Measurements from ENCODE around the gene LRRC56. TPM values are rescaled to one million over a fixed set of nuclear protein-coding genes. Genes with fewer than 3 reads are reported as not detected.

LRRC56 gene
- total RNA-seq, 4 donors from 2014 or later, result 0.13 to 0.69 (median 0.20) TPM; not detected in 1

DNA sequence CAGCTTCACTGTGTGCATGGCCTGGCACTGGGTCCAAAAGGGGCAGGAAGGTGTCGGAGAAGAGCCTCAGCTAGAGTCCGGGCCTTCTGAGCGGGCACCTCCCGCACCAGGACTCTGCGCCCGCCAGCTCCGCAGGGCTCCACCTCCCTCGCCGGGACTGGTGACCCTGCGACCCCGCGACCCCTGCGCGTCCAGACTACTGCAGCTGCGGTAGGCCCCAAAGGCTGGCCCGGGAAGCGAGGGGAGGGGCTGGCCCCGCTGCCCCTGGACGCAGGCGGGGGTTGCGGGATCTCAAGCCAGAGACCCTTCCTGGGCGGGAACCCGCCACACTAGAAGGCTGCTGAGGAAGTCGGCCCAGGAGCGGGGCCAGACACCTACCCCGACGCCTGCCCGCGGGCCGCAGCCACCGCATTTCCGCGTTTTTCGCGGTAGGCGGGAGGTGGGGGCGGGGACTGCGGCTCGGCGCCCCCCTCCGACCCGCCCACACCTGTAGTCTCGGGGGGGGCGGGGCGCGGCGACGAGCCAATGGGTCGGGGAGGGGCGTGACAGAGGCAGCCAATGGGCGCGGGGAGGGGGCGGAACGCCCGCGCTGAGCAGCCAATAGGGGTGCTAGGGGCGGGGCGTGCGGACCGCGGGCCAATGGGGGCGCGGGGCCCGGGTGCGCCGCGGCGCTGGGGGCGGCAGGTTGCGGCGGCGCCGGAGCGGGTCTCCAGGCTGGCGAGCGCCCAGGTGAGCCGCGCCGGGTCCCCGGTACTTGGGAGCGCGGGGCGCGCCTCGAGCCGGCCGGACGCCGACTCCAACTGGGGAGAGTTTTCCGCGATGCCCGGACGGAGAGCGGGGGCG is 23.2 kb downstream of the LRRC56 start, which contains the start of the genes LMNTD2 and RASSF7:
LMNTD2 (minus strand) TSS at position 434 of the 843 bp plus-strand sequence; CDS start at position 412, 22 bp downstream.
RASSF7 (plus strand) TSS at position 666 of the 843 bp plus-strand sequence. CDS start 799 bp downstream, outside the sequence.
- peak within 1 kb of the TSS in 3 of 4 donors; percentile 15 to 68 (median 64) for H3K27ac ChIP-seq
- ATAC-seq, result peak; percentile 93
- H3K36me3 ChIP-seq, result no peaks in the 10 kb centered on the region
- peaks cover 44% of the 10 kb centered on the region for H3K27me3 ChIP-seq
- H3K4me1 ChIP-seq, result peaks cover 0 to 31% (median 8%) of the 10 kb centered on the region in 3 donors
- H3K9me3 ChIP-seq, result no peaks in the 10 kb centered on the region
- TF ChIP-seq POLR2A (IDR thresholded peaks at IDR 0.05) (no peak), POLR2AphosphoS5 (IDR thresholded peaks at IDR 0.05) (no peak), EP300 (IDR thresholded peaks at IDR 0.05) (no peak)
- TF ChIP-seq, protein P1, sequence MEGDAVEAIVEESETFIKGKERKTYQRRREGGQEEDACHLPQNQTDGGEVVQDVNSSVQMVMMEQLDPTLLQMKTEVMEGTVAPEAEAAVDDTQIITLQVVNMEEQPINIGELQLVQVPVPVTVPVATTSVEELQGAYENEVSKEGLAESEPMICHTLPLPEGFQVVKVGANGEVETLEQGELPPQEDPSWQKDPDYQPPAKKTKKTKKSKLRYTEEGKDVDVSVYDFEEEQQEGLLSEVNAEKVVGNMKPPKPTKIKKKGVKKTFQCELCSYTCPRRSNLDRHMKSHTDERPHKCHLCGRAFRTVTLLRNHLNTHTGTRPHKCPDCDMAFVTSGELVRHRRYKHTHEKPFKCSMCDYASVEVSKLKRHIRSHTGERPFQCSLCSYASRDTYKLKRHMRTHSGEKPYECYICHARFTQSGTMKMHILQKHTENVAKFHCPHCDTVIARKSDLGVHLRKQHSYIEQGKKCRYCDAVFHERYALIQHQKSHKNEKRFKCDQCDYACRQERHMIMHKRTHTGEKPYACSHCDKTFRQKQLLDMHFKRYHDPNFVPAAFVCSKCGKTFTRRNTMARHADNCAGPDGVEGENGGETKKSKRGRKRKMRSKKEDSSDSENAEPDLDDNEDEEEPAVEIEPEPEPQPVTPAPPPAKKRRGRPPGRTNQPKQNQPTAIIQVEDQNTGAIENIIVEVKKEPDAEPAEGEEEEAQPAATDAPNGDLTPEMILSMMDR (IDR thresholded peaks at IDR 0.05), result no peak
- WGBS, 2 donors (ENCODE audit: low coverage in 1 of 2), result no CpG with 5 or more reads among the region's 95 CpGs
- peak within 1 kb of the TSS; percentile 45 to 83 for H3K4me3 ChIP-seq

DNA sequence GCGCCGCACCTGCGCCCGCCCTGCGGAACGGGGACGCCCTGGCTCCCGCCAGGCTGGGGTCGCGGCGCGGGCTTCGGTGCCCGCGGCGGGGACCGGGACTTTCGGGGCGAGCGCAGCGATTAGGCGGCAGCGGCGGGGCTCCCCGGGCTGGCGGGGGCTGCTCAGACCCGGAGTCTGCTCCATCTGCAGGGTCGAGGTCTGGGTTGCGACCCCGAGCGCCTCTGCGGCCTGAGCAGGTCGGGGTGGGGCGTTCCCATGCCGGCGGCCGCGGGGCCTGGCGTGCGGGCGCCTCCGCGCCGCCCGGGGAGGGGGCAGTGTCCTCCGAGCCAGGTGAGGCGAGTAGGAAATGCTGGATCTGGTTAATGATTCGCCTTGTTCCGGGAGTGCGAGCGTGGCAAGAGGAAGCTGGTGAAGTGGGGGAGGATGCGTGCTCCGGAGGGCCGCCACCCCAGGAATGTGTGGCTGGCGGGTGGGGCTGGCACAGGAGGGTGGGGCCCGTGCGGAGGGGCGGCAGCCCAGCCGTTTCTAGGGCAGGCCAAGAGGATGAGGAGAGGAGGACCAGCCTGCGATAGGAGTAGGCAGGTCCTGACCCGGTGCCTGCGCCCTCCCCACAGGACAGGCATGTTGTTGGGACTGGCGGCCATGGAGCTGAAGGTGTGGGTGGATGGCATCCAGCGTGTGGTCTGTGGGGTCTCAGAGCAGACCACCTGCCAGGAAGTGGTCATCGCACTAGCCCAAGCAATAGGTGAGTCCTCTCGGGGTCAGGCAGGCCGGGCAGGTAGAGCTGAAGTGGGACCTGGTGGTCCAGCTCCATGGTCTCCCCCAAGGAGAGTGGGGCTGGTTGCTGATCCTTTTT is 24.0 kb downstream of the LRRC56 start:
- WGBS, 2 donors (ENCODE audit: low coverage in 1 of 2), result 0% methylated on average over 12 of the region's 67 CpGs; no CpG with 5 or more reads in 1 of the 2 donors
- peak; percentile 3 for ATAC-seq

GRCh38 chr11:562046-562645 is 24.8 kb downstream of the LRRC56 start:
- Histone ChIP-seq H3K4me1 (peaks cover 0 to 28% (median 5%) of the 10 kb centered on the region in 3 donors), H3K36me3 (no peaks in the 10 kb centered on the region), H3K27ac (no peak overlapping the region), H3K9me3 (no peaks in the 10 kb centered on the region), H3K27me3 (peaks cover 27% of the 10 kb centered on the region), H3K4me3 (no peak overlapping the region)
- TF ChIP-seq, protein P1 (IDR thresholded peaks at IDR 0.05), result no peak
- TF ChIP-seq EP300 (IDR thresholded peaks at IDR 0.05), result no peak
- TF ChIP-seq POLR2AphosphoS5 (IDR thresholded peaks at IDR 0.05), result no peak
- TF ChIP-seq POLR2A (IDR thresholded peaks at IDR 0.05), result no peak
- no CpG with 5 or more reads among the region's 29 CpGs for WGBS, 2 donors (ENCODE audit: low coverage in 1 of 2)
- no peak for ATAC-seq

More for the DNA sequence above, 24.0 kb downstream of the LRRC56 start:
- H3K36me3 ChIP-seq, result no peaks in the 10 kb centered on the region
- H3K27ac ChIP-seq, result peak overlapping the region in 3 of 4 donors; percentile 1 to 64 (median 54)
- peaks cover 35% of the 10 kb centered on the region for H3K27me3 ChIP-seq
- peaks cover 0 to 23% (median 5%) of the 10 kb centered on the region in 3 donors for H3K4me1 ChIP-seq
- H3K4me3 ChIP-seq, result peak overlapping the region; percentile 45 to 83
- TF ChIP-seq, protein P1 (IDR thresholded peaks at IDR 0.05), result no peak
- TF ChIP-seq POLR2A (IDR thresholded peaks at IDR 0.05) (no peak), EP300 (IDR thresholded peaks at IDR 0.05) (no peak)
- no peaks in the 10 kb centered on the region for H3K9me3 ChIP-seq

GRCh38 chr11:563066-563811 is 25.9 kb downstream of the LRRC56 start:
- ATAC-seq, result no peak
- H3K4me1 ChIP-seq, result peaks cover 0 to 37% (median 10%) of the 10 kb centered on the region in 3 donors
- H3K4me3 ChIP-seq, result no peak overlapping the region
- TF ChIP-seq POLR2AphosphoS5 (IDR thresholded peaks at IDR 0.05) (no peak), POLR2A (IDR thresholded peaks at IDR 0.05) (no peak), EP300 (IDR thresholded peaks at IDR 0.05) (no peak)
- TF ChIP-seq, protein P1 (IDR thresholded peaks at IDR 0.05), result no peak
- no peaks in the 10 kb centered on the region for H3K36me3 ChIP-seq
- WGBS, 2 donors (ENCODE audit: low coverage in 1 of 2), result no CpG with 5 or more reads among the region's 18 CpGs
- H3K9me3 ChIP-seq, result no peaks in the 10 kb centered on the region
- no peak overlapping the region for H3K27ac ChIP-seq
- peaks cover 17% of the 10 kb centered on the region for H3K27me3 ChIP-seq

All from gastroesophageal sphincter (tissue), 4 donors.